Measurements from ENCODE around the gene PPIB. TPM values are rescaled to one million over a fixed set of nuclear protein-coding genes. Genes with fewer than 3 reads are reported as not detected.

The PPIB gene
- polyA plus RNA-seq, 1 donor (not counting 4 experiments of a cell fraction or from before 2014, with no cell fraction given): 544 TPM

DNA sequence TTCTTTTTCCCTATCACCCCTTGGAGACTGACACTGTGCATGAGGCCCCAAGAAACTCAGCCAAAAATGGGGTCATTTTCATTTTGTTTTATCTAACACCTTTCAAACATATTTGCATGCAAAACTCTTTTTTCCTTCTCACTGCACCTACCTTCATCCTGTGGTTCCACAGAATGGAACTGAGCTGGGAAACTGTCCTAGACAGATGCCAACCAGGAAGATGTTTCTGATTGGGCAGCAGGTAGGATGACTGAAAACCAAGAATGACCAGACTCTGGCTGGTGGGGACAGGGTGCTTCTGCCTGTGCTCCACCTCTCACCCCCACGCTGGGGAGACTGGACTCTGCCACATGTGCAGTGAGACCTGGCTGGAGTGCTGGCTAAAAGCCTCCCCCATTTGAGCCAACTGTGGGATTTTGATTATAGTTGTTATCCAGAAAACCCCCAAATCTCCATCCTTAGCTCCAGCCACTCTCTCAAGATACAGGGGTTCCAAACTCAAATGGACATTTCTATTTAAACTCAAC, 5.2 kb downstream of the PPIB start:
- H3K36me3 ChIP-seq (ENCODE audit: control insufficient read depth in 2 of 2, extremely low read depth in 1 of 2, insufficient read depth in 2 of 2, low read length in 2 of 2): peaks cover 46 to 58% of the 10 kb centered on the region in 2 experiments
- H2AFZ ChIP-seq (ENCODE audit: control insufficient read depth, low read length): no peak overlapping the region
- TF ChIP-seq EZH2 (IDR thresholded peaks at IDR 0.05; ENCODE audit: low read length): no peak
- TF ChIP-seq, protein P1, sequence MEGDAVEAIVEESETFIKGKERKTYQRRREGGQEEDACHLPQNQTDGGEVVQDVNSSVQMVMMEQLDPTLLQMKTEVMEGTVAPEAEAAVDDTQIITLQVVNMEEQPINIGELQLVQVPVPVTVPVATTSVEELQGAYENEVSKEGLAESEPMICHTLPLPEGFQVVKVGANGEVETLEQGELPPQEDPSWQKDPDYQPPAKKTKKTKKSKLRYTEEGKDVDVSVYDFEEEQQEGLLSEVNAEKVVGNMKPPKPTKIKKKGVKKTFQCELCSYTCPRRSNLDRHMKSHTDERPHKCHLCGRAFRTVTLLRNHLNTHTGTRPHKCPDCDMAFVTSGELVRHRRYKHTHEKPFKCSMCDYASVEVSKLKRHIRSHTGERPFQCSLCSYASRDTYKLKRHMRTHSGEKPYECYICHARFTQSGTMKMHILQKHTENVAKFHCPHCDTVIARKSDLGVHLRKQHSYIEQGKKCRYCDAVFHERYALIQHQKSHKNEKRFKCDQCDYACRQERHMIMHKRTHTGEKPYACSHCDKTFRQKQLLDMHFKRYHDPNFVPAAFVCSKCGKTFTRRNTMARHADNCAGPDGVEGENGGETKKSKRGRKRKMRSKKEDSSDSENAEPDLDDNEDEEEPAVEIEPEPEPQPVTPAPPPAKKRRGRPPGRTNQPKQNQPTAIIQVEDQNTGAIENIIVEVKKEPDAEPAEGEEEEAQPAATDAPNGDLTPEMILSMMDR (optimal IDR thresholded peaks at IDR 0.05 in 1 of 3, IDR thresholded peaks at IDR 0.05 in 1 of 3, conservative IDR thresholded peaks at IDR 0.05 in 1 of 3; ENCODE audit: extremely low read depth in 1 of 3, insufficient read depth in 2 of 3, low read length in 3 of 3): no peak
- no peak overlapping the region for H3K4me3 ChIP-seq (ENCODE audit: control insufficient read depth in 2 of 3, extremely low read depth in 1 of 3, insufficient read depth in 2 of 3, low read depth in 1 of 3, low read length in 3 of 3)
- no peaks in the 10 kb centered on the region for H3K9me3 ChIP-seq (ENCODE audit: control insufficient read depth, low read depth, low read length)
- peaks cover 41% of the 10 kb centered on the region for H3K79me2 ChIP-seq (ENCODE audit: control insufficient read depth, insufficient read depth, low read length)
- no peak overlapping the region for H3K4me2 ChIP-seq (ENCODE audit: control insufficient read depth, extremely low read depth, insufficient read depth, low read depth, low read length)
- H4K20me1 ChIP-seq (ENCODE audit: control insufficient read depth, extremely low read depth, insufficient read depth, low read length): peaks cover 17% of the 10 kb centered on the region
- no peak for DNase-seq (ENCODE audit: low read depth, low spot score)
- peaks cover 16% of the 10 kb centered on the region for H3K4me1 ChIP-seq (ENCODE audit: control insufficient read depth, extremely low read depth, insufficient read depth, low read length)
- dilution Hi-C loops (cut with MboI; ENCODE audit: extremely low pct_ligation_motif_present, low sequenced_read_pairs): no loop called here
- no peak overlapping the region for H3K9ac ChIP-seq (ENCODE audit: control insufficient read depth, extremely low read depth, insufficient read depth, low read length)
- peaks cover 4% of the 10 kb centered on the region for H3K27me3 ChIP-seq (ENCODE audit: control insufficient read depth, extremely low read depth, insufficient read depth, low read length)
- FAIRE-seq: no peak
- peaks cover 2% of the 10 kb centered on the region for H3K9me1 ChIP-seq (ENCODE audit: control insufficient read depth, extremely low read depth, insufficient read depth, low read length)
- no peak overlapping the region for H3K27ac ChIP-seq (ENCODE audit: control insufficient read depth, insufficient read depth, low read length)

DNA sequence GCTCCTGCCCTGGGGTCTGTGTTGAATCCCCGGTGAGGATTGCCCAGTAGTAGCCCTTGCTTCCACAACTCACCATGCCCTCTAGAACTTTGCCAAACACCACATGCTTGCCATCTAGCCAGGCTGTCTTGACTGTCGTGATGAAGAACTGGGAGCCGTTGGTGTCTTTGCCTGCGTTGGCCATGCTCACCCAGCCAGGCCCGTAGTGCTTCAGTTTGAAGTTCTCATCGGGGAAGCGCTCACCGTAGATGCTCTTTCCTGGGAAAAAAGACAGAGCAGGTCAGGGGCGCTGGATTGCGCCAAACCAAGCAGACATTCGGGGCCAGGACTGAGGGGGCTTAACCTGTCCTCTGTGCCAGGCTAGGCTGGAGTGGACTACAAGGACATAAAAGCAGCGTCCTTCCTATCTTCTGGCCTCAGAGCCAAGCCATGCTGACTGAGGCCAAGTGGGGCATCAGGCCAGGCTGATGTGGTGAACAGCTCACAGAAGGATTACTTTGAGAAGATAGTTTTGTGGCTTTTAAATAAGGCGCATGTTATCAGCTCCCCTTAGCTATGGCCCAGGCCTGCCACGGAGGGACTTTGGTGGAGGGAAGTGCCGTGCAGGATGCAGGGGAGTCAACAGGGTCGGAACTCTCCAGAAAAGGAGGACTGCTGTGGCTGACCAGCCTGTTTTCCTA, 6.0 kb downstream of the PPIB start:
- Histone ChIP-seq H3K9ac (ENCODE audit: control insufficient read depth, extremely low read depth, insufficient read depth, low read length) (no peak overlapping the region), H3K79me2 (ENCODE audit: control insufficient read depth, insufficient read depth, low read length) (peaks cover 32% of the 10 kb centered on the region), H2AFZ (ENCODE audit: control insufficient read depth, low read length) (no peak overlapping the region), H3K27ac (ENCODE audit: control insufficient read depth, insufficient read depth, low read length) (no peak overlapping the region), H3K36me3 (ENCODE audit: control insufficient read depth in 2 of 2, extremely low read depth in 1 of 2, insufficient read depth in 2 of 2, low read length in 2 of 2) (peaks cover 45 to 53% of the 10 kb centered on the region in 2 experiments), H3K4me3 (ENCODE audit: control insufficient read depth in 2 of 3, extremely low read depth in 1 of 3, insufficient read depth in 2 of 3, low read depth in 1 of 3, low read length in 3 of 3) (no peak overlapping the region), H3K4me1 (ENCODE audit: control insufficient read depth, extremely low read depth, insufficient read depth, low read length) (peaks cover 17% of the 10 kb centered on the region), H3K9me1 (ENCODE audit: control insufficient read depth, extremely low read depth, insufficient read depth, low read length) (peaks cover 2% of the 10 kb centered on the region), H3K9me3 (ENCODE audit: control insufficient read depth, low read depth, low read length) (no peaks in the 10 kb centered on the region), H4K20me1 (ENCODE audit: control insufficient read depth, extremely low read depth, insufficient read depth, low read length) (peaks cover 17% of the 10 kb centered on the region), H3K4me2 (ENCODE audit: control insufficient read depth, extremely low read depth, insufficient read depth, low read depth, low read length) (no peak overlapping the region), H3K27me3 (ENCODE audit: control insufficient read depth, extremely low read depth, insufficient read depth, low read length) (peaks cover 12% of the 10 kb centered on the region)
- dilution Hi-C loops (cut with MboI; ENCODE audit: extremely low pct_ligation_motif_present, low sequenced_read_pairs): no loop called here
- DNase-seq (ENCODE audit: low read depth, low spot score) (no peak), FAIRE-seq (no peak)
- TF ChIP-seq EZH2 (IDR thresholded peaks at IDR 0.05; ENCODE audit: low read length): no peak
- TF ChIP-seq, protein P1 (optimal IDR thresholded peaks at IDR 0.05 in 1 of 3, IDR thresholded peaks at IDR 0.05 in 1 of 3, conservative IDR thresholded peaks at IDR 0.05 in 1 of 3; ENCODE audit: extremely low read depth in 1 of 3, insufficient read depth in 2 of 3, low read length in 3 of 3): no peak
